Breast epithelium (tissue), 4 donors: ENCODE measurements around the gene SDCCAG8. TPM values are rescaled to one million over a fixed set of nuclear protein-coding genes. Genes with fewer than 3 reads are reported as not detected.

ENCODE experiments used
- DNase-seq, 2 donors: peaks; one replicate each; pipeline ENCODE4 v3.0.0-alpha.2; 2019; ENCODE audit warnings: low spot score in 2 of 2
- H3K27ac ChIP-seq, 2 donors: fragments of 200-600 bp; sonication (generic) in 1 of 2; one replicate each; pipeline ENCODE4 v1.5.1; 2016 to 2019; ENCODE audit warnings: mild to moderate bottlenecking in 1 of 2
- H3K27me3 ChIP-seq, 2 donors: fragments of 200-600 bp; sonication (generic) in 1 of 2; one replicate each; pipeline versions ENCODE4 v1.5.1 to v1.6.0; 2017 to 2019; ENCODE audit warnings: control low read depth in 1 of 2, mild to moderate bottlenecking in 1 of 2
- H3K36me3 ChIP-seq: fragments of 200-600 bp; one replicate; pipeline ENCODE4 v1.5.1; 2019
- H3K4me1 ChIP-seq, 2 donors: fragments of 200-600 bp; sonication (generic); one replicate each; pipeline ENCODE4 v1.5.1; 2016 to 2019; ENCODE audit warnings: control low read depth in 1 of 2
- H3K4me3 ChIP-seq, 3 donors: fragments of 200-600 bp; sonication (generic); 1 replicate in 2 of 3; 2 replicates in 1 of 3; pipeline ENCODE4 v1.5.1; 2016 to 2019; ENCODE audit warnings: mild to moderate bottlenecking in 3 of 3, moderate library complexity in 2 of 3
- H3K9me3 ChIP-seq, 2 donors: fragments of 200-600 bp; sonication (generic) in 1 of 2; one replicate each; pipeline ENCODE4 v1.5.1; 2016 to 2019; ENCODE audit warnings: control low read depth in 1 of 2
- POLR2A ChIP-seq: fragments of 450-650 bp; IDR thresholded peaks from one replicate; pipeline ENCODE4 v1.6.1; 2016; ENCODE audit warnings: antibody characterized with exemption, mild to moderate bottlenecking, moderate library complexity
- POLR2AphosphoS5 ChIP-seq, 3 donors: sonication (generic); formaldehyde crosslinking; IDR thresholded peaks; one replicate each; pipeline ENCODE4 v1.6.1; 2017; ENCODE audit warnings: antibody characterized with exemption in 3 of 3
- intact Hi-C: fragments of 100-400 bp; cut with DNase I; formaldehyde crosslinking; loops from one replicate; pipeline ENCODE4 v1.15.1; 2023; ENCODE audit warnings: low total_unique reads
- total RNA-seq, 3 donors: library from RNA; depleted of rRNA; stranded (reverse); fragments of >200 nt; gene quantifications; one replicate each; pipeline ENCODE4 v1.1.0, GENCODE V29; 2016
- TF ChIP-seq, protein P1 (sequence below), 3 donors: fragments of 450-650 bp; IDR thresholded peaks; one replicate each; pipeline ENCODE4 v1.5.1; 2016 to 2017; ENCODE audit warnings: antibody characterized with exemption in 3 of 3, mild to moderate bottlenecking in 3 of 3, moderate library complexity in 3 of 3

Gene SDCCAG8
- total RNA-seq, 3 donors from 2014 or later = 48.6 to 73.0 (median 62.3) TPM

DNA sequence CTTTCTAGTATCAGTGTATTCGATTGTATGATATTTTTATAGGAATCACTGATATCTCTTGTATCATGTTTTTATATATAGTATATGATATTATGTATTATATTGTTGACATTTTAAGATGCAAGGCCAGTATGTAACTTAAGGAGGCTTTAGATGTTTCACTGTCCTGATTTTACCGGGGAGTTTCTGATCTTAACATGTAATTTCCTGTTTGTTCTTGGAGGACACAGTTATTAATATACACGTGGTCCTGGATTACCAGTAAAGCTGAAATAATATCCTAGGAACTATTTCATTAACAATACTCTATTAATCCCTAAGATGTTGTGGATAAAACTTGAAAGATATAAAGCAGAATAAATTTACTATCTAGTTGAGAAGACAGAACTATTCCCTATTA lies 19.5 kb downstream of the SDCCAG8 start:
- Histone ChIP-seq H3K27me3 (no peaks in the 10 kb centered on the region), H3K36me3 (peaks cover 13% of the 10 kb centered on the region), H3K4me3 (no peak overlapping the region), H3K4me1 (no peaks in the 10 kb centered on the region), H3K27ac (no peak overlapping the region), H3K9me3 (peaks cover 0 to 13% of the 10 kb centered on the region in 2 donors)
- intact Hi-C loops = no loop called here
- TF ChIP-seq, protein P1, sequence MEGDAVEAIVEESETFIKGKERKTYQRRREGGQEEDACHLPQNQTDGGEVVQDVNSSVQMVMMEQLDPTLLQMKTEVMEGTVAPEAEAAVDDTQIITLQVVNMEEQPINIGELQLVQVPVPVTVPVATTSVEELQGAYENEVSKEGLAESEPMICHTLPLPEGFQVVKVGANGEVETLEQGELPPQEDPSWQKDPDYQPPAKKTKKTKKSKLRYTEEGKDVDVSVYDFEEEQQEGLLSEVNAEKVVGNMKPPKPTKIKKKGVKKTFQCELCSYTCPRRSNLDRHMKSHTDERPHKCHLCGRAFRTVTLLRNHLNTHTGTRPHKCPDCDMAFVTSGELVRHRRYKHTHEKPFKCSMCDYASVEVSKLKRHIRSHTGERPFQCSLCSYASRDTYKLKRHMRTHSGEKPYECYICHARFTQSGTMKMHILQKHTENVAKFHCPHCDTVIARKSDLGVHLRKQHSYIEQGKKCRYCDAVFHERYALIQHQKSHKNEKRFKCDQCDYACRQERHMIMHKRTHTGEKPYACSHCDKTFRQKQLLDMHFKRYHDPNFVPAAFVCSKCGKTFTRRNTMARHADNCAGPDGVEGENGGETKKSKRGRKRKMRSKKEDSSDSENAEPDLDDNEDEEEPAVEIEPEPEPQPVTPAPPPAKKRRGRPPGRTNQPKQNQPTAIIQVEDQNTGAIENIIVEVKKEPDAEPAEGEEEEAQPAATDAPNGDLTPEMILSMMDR (IDR thresholded peaks at IDR 0.05) = no peak
- TF ChIP-seq POLR2A (no peak), POLR2AphosphoS5 (IDR thresholded peaks at IDR 0.05) (no peak)
- no peak for DNase-seq

DNA sequence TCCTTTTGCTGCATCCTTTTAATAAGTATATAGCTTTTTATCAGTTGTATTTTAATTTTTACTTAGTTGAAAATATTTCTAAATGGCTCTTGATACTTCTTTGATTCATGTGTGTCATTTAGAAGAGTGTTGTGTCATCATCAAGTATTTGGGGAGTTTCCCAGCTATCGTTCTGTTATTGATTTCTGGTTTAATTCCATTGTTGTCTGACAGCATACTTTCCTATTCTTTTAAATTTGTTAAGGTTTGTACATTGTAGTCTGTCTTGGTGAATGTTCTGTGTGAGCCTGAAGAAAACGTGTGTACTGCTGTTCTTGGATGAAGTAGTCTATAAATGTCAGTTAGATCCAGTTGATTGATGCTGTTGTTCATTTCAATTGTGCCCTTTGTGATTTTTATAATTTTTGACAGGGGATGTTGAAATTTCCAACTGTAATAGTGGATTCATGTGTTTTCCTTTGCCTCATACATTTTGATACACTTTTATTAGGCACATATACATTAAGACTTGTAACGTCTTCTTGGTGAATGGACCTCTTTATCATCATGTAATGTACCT lies 24.8 kb downstream of the SDCCAG8 start:
- TF ChIP-seq POLR2A (no peak), POLR2AphosphoS5 (IDR thresholded peaks at IDR 0.05) (no peak)
- TF ChIP-seq, protein P1 (IDR thresholded peaks at IDR 0.05) = no peak
- Histone ChIP-seq H3K36me3 (peaks cover 4% of the 10 kb centered on the region), H3K4me1 (no peaks in the 10 kb centered on the region), H3K4me3 (no peak overlapping the region), H3K9me3 (peaks cover 0 to 13% of the 10 kb centered on the region in 2 donors), H3K27ac (no peak overlapping the region), H3K27me3 (no peaks in the 10 kb centered on the region)
- intact Hi-C loops = no loop called here
- DNase-seq = no peak

DNA sequence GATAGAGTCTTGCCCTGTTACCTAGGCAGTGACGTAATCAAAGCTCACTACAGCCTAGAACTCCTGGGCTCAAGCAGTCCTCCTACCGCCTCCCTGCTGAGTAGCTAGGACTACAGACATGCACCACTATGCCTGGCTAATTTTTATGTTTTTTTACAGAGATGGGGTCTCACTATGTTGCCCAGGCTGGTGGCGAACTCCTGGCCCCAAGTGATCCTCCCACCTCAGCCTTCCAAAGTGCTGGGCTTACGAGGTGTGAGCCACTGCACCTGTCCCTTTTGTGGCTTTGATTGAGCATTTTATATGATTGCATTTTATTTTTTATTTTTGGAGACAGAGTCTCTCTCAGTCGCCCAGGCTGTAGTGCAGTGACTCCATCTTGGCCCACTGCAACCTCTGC lies 25.8 kb downstream of the SDCCAG8 start:
- TF ChIP-seq POLR2AphosphoS5 (IDR thresholded peaks at IDR 0.05) = no peak
- no peak for DNase-seq
- Histone ChIP-seq H3K27me3 (no peaks in the 10 kb centered on the region), H3K4me1 (no peaks in the 10 kb centered on the region), H3K9me3 (peaks cover 0 to 13% of the 10 kb centered on the region in 2 donors), H3K4me3 (no peak overlapping the region), H3K27ac (no peak overlapping the region), H3K36me3 (no peaks in the 10 kb centered on the region)
- intact Hi-C loops = no loop called here

DNA sequence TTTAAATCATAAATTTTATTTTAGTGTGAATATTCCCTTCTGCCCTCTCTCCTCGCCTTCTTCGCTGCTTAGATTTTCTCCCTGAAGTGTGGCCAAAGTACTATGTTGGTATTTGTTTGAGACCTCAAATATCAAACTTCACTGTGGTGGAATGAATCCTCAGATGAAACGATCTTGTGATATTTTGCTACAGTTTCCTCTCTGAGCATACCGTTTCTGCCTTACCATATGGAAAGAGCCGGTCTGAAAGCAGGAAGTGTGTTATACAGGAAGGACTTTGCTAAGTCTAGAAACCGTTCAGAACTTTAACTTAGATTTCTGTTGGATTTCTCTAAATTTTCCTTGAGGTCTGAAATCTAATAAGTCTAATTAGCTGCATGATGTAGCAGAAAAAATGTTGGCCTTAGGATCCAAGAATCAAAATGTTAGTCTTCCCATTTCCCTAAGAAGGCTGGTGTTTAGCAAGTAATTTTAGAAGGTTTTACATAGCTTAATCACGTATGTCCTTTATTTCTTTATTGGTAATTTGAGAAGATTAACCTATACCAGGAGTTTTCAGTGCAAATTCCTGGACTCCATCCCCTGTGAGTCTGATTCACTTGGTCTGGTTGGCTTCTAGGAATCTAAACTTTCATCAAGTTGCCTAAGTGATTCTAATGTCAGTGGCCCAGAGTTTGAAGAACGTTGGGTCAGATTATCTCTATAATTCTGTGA lies 30.7 kb downstream of the SDCCAG8 start:
- Histone ChIP-seq H3K36me3 (no peaks in the 10 kb centered on the region), H3K4me1 (no peaks in the 10 kb centered on the region), H3K9me3 (no peaks in the 10 kb centered on the region), H3K27me3 (no peaks in the 10 kb centered on the region), H3K27ac (no peak overlapping the region), H3K4me3 (no peak overlapping the region)
- intact Hi-C loops = loop anchor here (5.0 kb wide), 1 partner anchor 796 kb away; no protein-coding TSS in a partner anchor
- TF ChIP-seq POLR2AphosphoS5 (IDR thresholded peaks at IDR 0.05) = no peak
- TF ChIP-seq POLR2A = no peak
- TF ChIP-seq, protein P1 (IDR thresholded peaks at IDR 0.05) = no peak
- DNase-seq = no peak

DNA sequence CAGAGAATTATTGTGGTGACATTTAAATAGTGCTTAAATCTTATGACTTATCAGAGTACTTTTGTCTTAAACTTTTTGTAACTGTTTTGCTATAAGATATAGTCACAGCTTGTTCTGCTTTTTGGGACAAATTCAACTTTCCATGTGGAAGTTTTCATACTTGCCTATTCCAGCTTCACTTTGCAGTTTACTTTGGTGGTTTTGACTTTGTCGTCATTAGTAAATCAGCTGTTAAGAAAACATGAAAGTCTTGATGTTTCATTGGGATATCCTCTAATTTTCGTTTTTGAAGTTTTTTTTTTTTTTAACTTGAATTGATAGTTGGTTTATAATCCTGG lies 31.3 kb downstream of the SDCCAG8 start:
- intact Hi-C loops = loop anchor here (5.0 kb wide), 1 partner anchor 795 kb away; no protein-coding TSS in a partner anchor
- Histone ChIP-seq H3K27me3 (no peaks in the 10 kb centered on the region), H3K9me3 (no peaks in the 10 kb centered on the region), H3K4me1 (no peaks in the 10 kb centered on the region), H3K4me3 (no peak overlapping the region), H3K36me3 (no peaks in the 10 kb centered on the region), H3K27ac (no peak overlapping the region)
- TF ChIP-seq POLR2AphosphoS5 (IDR thresholded peaks at IDR 0.05) (no peak), POLR2A (no peak)
- TF ChIP-seq, protein P1 (IDR thresholded peaks at IDR 0.05) = no peak
- no peak for DNase-seq
